ENCODE results near the gene BTBD9. TPM values are rescaled to one million over a fixed set of nuclear protein-coding genes. Genes with fewer than 3 reads are reported as not detected.

BTBD9 gene
- total and polyA plus RNA-seq, 7 experiments from 2014 or later: 12.7 to 58.8 (median 37.8) TPM

GRCh38 chr6:38507173-38507572 is 132.6 kb downstream of the BTBD9 start:
- ATAC-seq: no peak
- POLR2A ChIA-PET: no interaction called here
- peaks cover 0 to 5% (median 0%) of the 10 kb centered on the region in 7 donors for H3K4me1 Mint-ChIP-seq
- intact Hi-C loops (cut with micrococcal nuclease): no loop called here
- H3K9me3 Mint-ChIP-seq: no peaks in the 10 kb centered on the region
- no peaks in the 10 kb centered on the region for H3K36me3 ChIP-seq (ENCODE audit: control insufficient read depth in 2 of 3, insufficient read depth in 3 of 3, low read length in 3 of 3)
- H3K9me3 ChIP-seq (ENCODE audit: control insufficient read depth in 2 of 3, low read length in 3 of 3): no peaks in the 10 kb centered on the region
- H3K27ac Mint-ChIP-seq: no peak overlapping the region
- no peaks in the 10 kb centered on the region for H3K27me3 Mint-ChIP-seq
- no peak for DNase-seq
- H3K4me1 ChIP-seq (ENCODE audit: control insufficient read depth in 2 of 2, insufficient read depth in 2 of 2, low read length in 2 of 2): no peaks in the 10 kb centered on the region
- CTCF ChIA-PET: no interaction called here
- no peak overlapping the region for H3K27ac ChIP-seq (ENCODE audit: low read depth, low read length)
- H3K4me3 ChIP-seq (ENCODE audit: low read length): no peak overlapping the region
- peaks cover 0 to 4% (median 0%) of the 10 kb centered on the region in 5 donors for H3K36me3 Mint-ChIP-seq
- no peaks in the 10 kb centered on the region for H3K27me3 ChIP-seq (ENCODE audit: control insufficient read depth in 2 of 2, insufficient read depth in 2 of 2, low read length in 2 of 2)
- H3K4me3 Mint-ChIP-seq: no peak overlapping the region

- DNase-seq (no peak), ATAC-seq (no peak)
- no peaks in the 10 kb centered on the region for H3K4me1 ChIP-seq (ENCODE audit: control insufficient read depth in 2 of 2, insufficient read depth in 2 of 2, low read length in 2 of 2)
- ChIA-PET CTCF (interaction anchor here (0.6 kb wide), 2 partner anchors 8 to 134 kb away, joined by 3 read pairs; partner anchors contain the start of gene BTBD9), POLR2A (no interaction called here)
- H3K4me3 ChIP-seq (ENCODE audit: low read length): no peak overlapping the region
- no peaks in the 10 kb centered on the region for H3K9me3 Mint-ChIP-seq
- peaks cover 0 to 4% (median 0%) of the 10 kb centered on the region in 5 donors for H3K36me3 Mint-ChIP-seq
- intact Hi-C loops (cut with micrococcal nuclease): no loop called here
- H3K27me3 Mint-ChIP-seq: no peaks in the 10 kb centered on the region
- H3K4me1 Mint-ChIP-seq: peaks cover 0 to 2% (median 0%) of the 10 kb centered on the region in 7 donors
- no peak overlapping the region for H3K27ac ChIP-seq (ENCODE audit: low read depth, low read length)
- H3K36me3 ChIP-seq (ENCODE audit: control insufficient read depth in 2 of 3, insufficient read depth in 3 of 3, low read length in 3 of 3): no peaks in the 10 kb centered on the region
- H3K27ac Mint-ChIP-seq: no peak overlapping the region
- H3K27me3 ChIP-seq (ENCODE audit: control insufficient read depth in 2 of 2, insufficient read depth in 2 of 2, low read length in 2 of 2): no peaks in the 10 kb centered on the region
- H3K9me3 ChIP-seq (ENCODE audit: control insufficient read depth in 2 of 3, low read length in 3 of 3): no peaks in the 10 kb centered on the region
- no peak overlapping the region for H3K4me3 Mint-ChIP-seq
Measured at GRCh38 chr6:38505826-38506225, 133.9 kb downstream of the BTBD9 start.

- POLR2A ChIA-PET: no interaction called here
- Histone ChIP-seq H3K4me1 (ENCODE audit: control insufficient read depth in 2 of 2, insufficient read depth in 2 of 2, low read length in 2 of 2) (no peaks in the 10 kb centered on the region), H3K27me3 (ENCODE audit: control insufficient read depth in 2 of 2, insufficient read depth in 2 of 2, low read length in 2 of 2) (no peaks in the 10 kb centered on the region), H3K36me3 (ENCODE audit: control insufficient read depth in 2 of 3, insufficient read depth in 3 of 3, low read length in 3 of 3) (no peaks in the 10 kb centered on the region), H3K27ac (ENCODE audit: low read depth, low read length) (no peak overlapping the region), H3K9me3 (ENCODE audit: control insufficient read depth in 2 of 3, low read length in 3 of 3) (no peaks in the 10 kb centered on the region), H3K4me3 (ENCODE audit: low read length) (no peak overlapping the region)
- Mint-ChIP-seq H3K36me3 (peaks cover 0 to 2% (median 0%) of the 10 kb centered on the region in 5 donors), H3K27me3 (peaks cover 0 to 2% (median 0%) of the 10 kb centered on the region in 5 donors), H3K4me3 (no peak overlapping the region), H3K27ac (no peak overlapping the region), H3K9me3 (no peaks in the 10 kb centered on the region), H3K4me1 (no peaks in the 10 kb centered on the region)
- no peak for DNase-seq
- ATAC-seq: no peak
- CTCF ChIA-PET: no interaction called here
- intact Hi-C loops (cut with micrococcal nuclease): no loop called here
Measured at GRCh38 chr6:38504996-38505395, 134.7 kb downstream of the BTBD9 start.

- H3K36me3 Mint-ChIP-seq: no peaks in the 10 kb centered on the region
- no peak overlapping the region for H3K27ac Mint-ChIP-seq
- H3K27me3 Mint-ChIP-seq: peaks cover 0 to 2% (median 0%) of the 10 kb centered on the region in 5 donors
- no peaks in the 10 kb centered on the region for H3K4me1 Mint-ChIP-seq
- ChIA-PET CTCF (interaction anchor here (1.2 kb wide), 1 partner anchor 10 kb away, joined by 3 read pairs; no protein-coding TSS in a partner anchor), POLR2A (no interaction called here)
- H3K4me1 ChIP-seq (ENCODE audit: control insufficient read depth in 2 of 2, insufficient read depth in 2 of 2, low read length in 2 of 2): no peaks in the 10 kb centered on the region
- DNase-seq (no peak), ATAC-seq (no peak)
- H3K36me3 ChIP-seq (ENCODE audit: control insufficient read depth in 2 of 3, insufficient read depth in 3 of 3, low read length in 3 of 3): no peaks in the 10 kb centered on the region
- H3K4me3 ChIP-seq (ENCODE audit: low read length): no peak overlapping the region
- no peaks in the 10 kb centered on the region for H3K9me3 Mint-ChIP-seq
- no peaks in the 10 kb centered on the region for H3K27me3 ChIP-seq (ENCODE audit: control insufficient read depth in 2 of 2, insufficient read depth in 2 of 2, low read length in 2 of 2)
- intact Hi-C loops (cut with micrococcal nuclease): no loop called here
- H3K9me3 ChIP-seq (ENCODE audit: control insufficient read depth in 2 of 3, low read length in 3 of 3): no peaks in the 10 kb centered on the region
- no peak overlapping the region for H3K4me3 Mint-ChIP-seq
- H3K27ac ChIP-seq (ENCODE audit: low read depth, low read length): no peak overlapping the region
Measured at GRCh38 chr6:38503960-38504682, 135.6 kb downstream of the BTBD9 start.

- POLR2A ChIA-PET: no interaction called here
Measured at GRCh38 chr6:38503032-38503773, 136.5 kb downstream of the BTBD9 start.

GRCh38 chr6:38502423-38502822 is 137.3 kb downstream of the BTBD9 start:
- Histone ChIP-seq H3K4me1 (ENCODE audit: control insufficient read depth in 2 of 2, insufficient read depth in 2 of 2, low read length in 2 of 2) (no peaks in the 10 kb centered on the region), H3K27me3 (ENCODE audit: control insufficient read depth in 2 of 2, insufficient read depth in 2 of 2, low read length in 2 of 2) (no peaks in the 10 kb centered on the region), H3K9me3 (ENCODE audit: control insufficient read depth in 2 of 3, low read length in 3 of 3) (no peaks in the 10 kb centered on the region), H3K36me3 (ENCODE audit: control insufficient read depth in 2 of 3, insufficient read depth in 3 of 3, low read length in 3 of 3) (no peaks in the 10 kb centered on the region), H3K4me3 (ENCODE audit: low read length) (no peak overlapping the region), H3K27ac (ENCODE audit: low read depth, low read length) (no peak overlapping the region)
- H3K4me3 Mint-ChIP-seq: no peak overlapping the region
- H3K27ac Mint-ChIP-seq: no peak overlapping the region
- H3K4me1 Mint-ChIP-seq: peaks cover 0 to 4% (median 0%) of the 10 kb centered on the region in 7 donors
- H3K36me3 Mint-ChIP-seq: no peaks in the 10 kb centered on the region
- ChIA-PET CTCF (interaction anchor here (0.7 kb wide), 1 partner anchor 14 kb away, joined by 3 read pairs; no protein-coding TSS in a partner anchor), POLR2A (no interaction called here)
- ATAC-seq (no peak), DNase-seq (no peak)
- H3K9me3 Mint-ChIP-seq: no peaks in the 10 kb centered on the region
- peaks cover 0 to 2% (median 0%) of the 10 kb centered on the region in 5 donors for H3K27me3 Mint-ChIP-seq
- intact Hi-C loops (cut with micrococcal nuclease): no loop called here

More at GRCh38 chr6:38503032-38503773, 136.5 kb downstream of the BTBD9 start:
- Mint-ChIP-seq H3K36me3 (no peaks in the 10 kb centered on the region), H3K9me3 (no peaks in the 10 kb centered on the region), H3K27me3 (peaks cover 0 to 2% (median 0%) of the 10 kb centered on the region in 5 donors), H3K27ac (no peak overlapping the region), H3K4me1 (peaks cover 0 to 4% (median 0%) of the 10 kb centered on the region in 7 donors), H3K4me3 (no peak overlapping the region)
- Histone ChIP-seq H3K4me1 (ENCODE audit: control insufficient read depth in 2 of 2, insufficient read depth in 2 of 2, low read length in 2 of 2) (no peaks in the 10 kb centered on the region), H3K9me3 (ENCODE audit: control insufficient read depth in 2 of 3, low read length in 3 of 3) (no peaks in the 10 kb centered on the region), H3K36me3 (ENCODE audit: control insufficient read depth in 2 of 3, insufficient read depth in 3 of 3, low read length in 3 of 3) (no peaks in the 10 kb centered on the region), H3K4me3 (ENCODE audit: low read length) (no peak overlapping the region), H3K27me3 (ENCODE audit: control insufficient read depth in 2 of 2, insufficient read depth in 2 of 2, low read length in 2 of 2) (no peaks in the 10 kb centered on the region), H3K27ac (ENCODE audit: low read depth, low read length) (no peak overlapping the region)
- CTCF ChIA-PET: interaction anchor here (0.7 to 1.2 kb wide), 2 partner anchors 11 to 14 kb away, joined by 3 read pairs; no protein-coding TSS in a partner anchor
- intact Hi-C loops (cut with micrococcal nuclease): no loop called here
- DNase-seq (no peak), ATAC-seq (no peak)

Data from naive thymus-derived CD4-positive, alpha-beta T cell (primary cell).